NCI-H748 (cell line): Measurements from ENCODE around the gene CFAP251.
A peak's percentile ranks its signal among the peaks of the same experiment; 100 is the strongest.
"Not testable (repeated sequence)": the region's sequence is repeated elsewhere in the genome, so short reads cannot be mapped to it uniquely, and the experiment has no call there.

ENCODE experiments used
- DNase-seq: peaks from one replicate; lab custom pipeline; 2025; ENCODE audit not compliant: unreplicated experiment; lab: John Stamatoyannopoulos, UW

CFAP251 gene

GRCh38 chr12:122023339-122024131 lies 105.1 kb downstream of the CFAP251 start:
- DNase-seq, result peak; percentile 55

- DNase-seq, result no peak
Observed at GRCh38 chr12:122024132-122024785, 105.9 kb downstream of the CFAP251 start.

DNA sequence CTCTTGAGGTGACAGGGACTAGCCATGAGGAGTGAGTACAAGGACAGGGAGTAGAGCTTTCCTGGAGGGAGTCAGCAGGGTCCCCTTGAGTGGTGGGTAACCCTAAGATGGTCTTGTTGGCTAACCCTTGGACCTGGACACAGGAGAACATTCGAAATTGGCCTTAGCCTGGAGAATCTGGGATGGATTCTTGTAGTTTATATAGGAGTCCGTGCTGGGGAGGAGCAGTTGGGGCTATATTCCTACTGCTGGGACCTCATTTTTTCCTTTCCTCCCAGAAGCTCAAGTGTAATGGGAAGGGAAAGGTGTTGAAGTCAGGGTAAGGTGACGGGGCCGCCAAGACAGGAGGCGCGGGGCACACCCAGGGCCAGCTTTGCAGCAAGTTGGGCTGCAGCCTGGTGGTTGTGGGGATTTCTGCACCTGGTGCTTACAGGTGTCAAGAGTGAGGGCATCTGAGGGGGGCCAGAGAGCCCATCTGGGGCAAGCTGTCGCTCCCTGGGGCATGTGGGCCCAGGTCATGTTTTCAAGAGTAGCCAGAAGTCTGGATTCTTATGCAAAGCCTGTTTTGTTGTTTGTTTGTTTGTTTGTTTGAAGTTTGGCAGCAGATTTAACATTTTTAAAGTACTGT lies 108.4 kb downstream of the CFAP251 start:
- DNase-seq, result no peak

GRCh38 chr12:122028165-122028904 lies 109.9 kb downstream of the CFAP251 start:
- no peak for DNase-seq

DNA sequence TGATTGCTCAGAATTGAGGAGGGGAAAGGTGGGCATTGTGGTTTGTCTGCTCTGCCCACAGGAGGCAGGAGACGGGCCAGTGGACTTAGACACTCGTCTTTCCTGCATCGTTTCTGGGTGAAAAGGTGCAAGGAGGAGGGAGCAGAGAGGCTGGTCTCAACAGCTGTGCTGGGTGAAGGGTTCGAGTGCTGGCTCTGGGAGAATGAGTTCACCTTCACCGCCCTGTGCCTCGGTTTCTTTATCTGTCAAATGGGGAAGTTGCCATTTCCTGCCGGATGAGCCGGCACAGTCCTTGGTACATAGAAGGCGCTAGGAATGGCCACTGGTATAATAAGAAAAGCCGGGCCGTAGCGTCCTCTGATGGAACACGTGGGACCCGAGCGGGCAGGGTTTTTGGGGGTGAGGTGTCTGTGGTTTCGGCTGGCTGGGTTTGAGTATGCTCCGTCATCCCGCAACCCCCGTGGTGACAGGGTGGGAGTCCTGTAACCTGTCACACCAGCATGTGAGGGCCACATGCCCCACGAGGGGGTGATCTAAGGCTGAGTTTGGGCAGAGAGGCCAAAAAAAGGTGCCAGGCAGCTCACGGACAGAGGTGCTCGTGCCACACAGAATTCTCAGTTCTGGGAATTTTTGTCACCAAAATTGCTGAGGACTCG lies 110.6 kb downstream of the CFAP251 start:
- no peak for DNase-seq

DNA sequence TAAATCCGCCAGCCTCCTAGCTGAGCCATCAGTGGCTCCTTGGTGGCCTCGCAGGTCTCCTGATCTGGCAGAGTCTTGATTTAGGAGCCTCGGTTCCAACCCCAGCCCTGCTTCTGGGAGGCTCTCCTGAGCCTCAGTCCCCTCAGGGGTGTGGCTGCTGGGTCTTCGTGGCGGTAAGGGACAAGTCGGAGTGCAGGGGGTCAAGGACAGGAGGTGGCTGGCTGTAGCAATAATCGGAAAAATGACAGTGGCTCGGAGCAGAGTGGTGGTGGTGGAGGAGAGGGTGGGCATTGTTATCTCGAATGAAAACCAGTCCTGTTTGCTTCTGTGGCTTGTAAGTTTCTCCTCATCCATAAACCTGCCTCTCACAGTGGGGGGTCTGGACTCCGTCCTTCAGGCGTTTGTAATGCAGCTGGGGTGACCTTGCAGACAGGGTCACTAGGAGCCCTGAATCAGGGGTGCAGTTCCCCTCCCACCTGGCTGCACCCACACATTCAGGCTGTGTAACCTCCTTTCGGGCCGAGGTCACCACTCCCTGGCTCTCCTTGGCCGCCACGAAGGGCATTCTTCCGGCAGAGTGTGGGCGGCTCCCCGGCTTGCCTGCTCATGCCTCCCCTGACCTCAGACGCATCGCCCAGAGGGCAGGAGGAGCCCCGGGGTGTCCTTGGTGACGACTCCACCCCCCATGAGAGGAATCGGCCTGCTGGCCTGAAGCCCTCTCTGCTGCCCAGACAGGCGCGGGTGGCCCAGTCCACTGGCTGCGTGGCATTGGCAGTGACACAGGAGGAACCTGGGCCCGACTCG lies 111.4 kb downstream of the CFAP251 start:
- DNase-seq, result no peak

- DNase-seq, result no peak
Observed at GRCh38 chr12:122030424-122031035, 112.1 kb downstream of the CFAP251 start.

DNA sequence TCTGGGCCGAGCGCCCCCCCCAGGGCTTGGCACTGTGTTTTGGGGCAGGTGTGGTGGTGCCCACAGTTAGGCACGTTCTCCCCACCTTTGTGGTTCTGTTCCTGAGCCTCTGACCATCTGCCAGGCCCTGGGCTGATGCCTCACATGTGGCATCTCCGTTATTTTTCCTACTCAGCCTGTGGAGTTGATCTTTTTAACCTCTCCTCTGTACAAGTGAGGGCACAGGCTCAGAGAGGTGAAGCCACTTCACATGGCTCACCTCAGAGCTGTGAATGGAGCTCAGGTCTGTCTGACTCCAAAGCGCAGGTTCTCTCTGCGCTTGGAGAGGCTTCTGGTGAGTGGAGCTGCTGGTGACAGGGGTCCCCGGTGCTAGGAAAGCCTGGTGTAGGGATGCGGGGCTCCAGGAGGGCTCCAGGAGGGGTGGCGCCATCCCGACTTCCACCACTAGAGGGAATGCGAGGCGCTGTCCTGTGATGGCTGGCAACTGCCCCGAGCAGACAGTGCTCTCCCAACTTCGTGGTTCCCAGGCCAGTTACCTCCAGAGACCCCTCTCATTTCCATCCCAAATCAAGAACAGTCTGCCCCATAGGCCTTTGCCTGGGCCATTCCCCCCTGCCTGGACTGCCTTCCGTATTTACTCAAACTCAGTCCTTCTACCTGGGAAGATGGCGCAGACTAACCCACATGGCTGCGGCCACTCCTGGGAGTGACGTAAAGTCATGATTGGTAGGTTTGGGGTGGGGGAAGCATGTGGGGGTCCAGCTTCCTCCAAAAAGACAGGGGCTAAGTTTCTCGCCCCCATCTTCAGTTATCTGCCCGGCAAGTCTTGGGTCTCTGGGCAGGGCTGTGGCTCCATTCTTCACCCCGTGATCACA lies 113.2 kb downstream of the CFAP251 start:
- no peak for DNase-seq

DNA sequence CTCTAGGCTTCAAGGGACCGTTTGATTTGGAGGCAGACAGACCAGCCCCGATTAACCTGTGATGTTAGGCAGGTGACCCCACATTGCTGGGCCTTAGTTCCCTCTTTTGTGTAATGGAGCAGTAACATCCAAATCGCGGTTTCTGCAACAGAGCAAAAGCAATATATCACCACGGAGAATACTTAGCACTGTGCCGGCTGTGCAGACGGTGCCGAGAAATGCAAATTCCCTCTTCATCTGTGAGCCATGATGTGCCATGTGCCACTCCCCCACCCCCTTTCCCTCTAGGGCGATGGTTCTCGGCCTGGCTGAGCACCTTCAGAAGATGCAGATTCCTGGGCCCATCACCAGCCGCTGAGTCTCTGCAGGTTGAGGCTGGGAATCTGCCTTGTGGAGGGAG lies 114.2 kb downstream of the CFAP251 start:
- DNase-seq, result no peak

DNA sequence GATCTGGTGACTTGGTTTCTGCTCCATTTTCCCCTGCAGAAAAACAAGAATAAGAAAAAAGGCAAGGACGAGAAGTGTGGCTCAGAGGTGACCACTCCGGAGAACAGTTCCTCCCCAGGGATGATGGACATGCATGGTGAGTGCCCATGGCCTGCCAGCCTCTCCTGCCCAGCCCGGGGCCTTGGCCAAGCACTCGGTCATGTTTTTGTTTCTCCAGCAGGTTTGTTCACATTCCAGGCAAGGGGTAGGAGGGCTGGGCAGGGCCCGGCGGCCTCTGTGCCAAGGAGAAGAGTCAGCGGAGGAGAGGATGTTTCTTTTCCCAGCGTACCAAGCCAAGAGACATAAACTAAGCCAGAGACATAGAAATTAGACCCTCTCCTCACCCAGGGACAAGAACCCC lies 116.9 kb downstream of the CFAP251 start:
- no peak for DNase-seq

DNA sequence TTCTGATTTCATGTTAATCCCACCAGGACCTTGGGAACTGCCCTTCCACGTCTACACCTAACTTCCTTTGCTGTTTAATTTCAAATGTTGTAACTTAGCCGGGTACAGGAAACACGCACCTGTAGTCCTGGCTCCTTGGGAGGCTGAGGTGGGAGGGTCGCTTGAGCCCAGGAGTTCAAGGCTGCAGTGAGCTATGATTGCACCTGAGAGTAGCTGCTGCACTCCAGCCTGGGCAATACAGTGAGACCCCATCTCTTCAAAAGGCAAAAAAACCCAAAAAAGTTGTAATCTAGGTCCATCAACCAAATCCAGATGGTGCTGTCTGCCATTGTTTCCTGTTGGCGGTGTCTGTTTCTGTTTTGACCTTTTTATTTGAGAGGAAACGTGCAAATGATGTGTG lies 117.8 kb downstream of the CFAP251 start:
- no peak for DNase-seq

GRCh38 chr12:122040579-122041386 lies 122.4 kb downstream of the CFAP251 start:
- no peak for DNase-seq

GRCh38 chr12:122041458-122041857 lies 123.1 kb downstream of the CFAP251 start:
- not testable (repeated sequence) for DNase-seq

DNA sequence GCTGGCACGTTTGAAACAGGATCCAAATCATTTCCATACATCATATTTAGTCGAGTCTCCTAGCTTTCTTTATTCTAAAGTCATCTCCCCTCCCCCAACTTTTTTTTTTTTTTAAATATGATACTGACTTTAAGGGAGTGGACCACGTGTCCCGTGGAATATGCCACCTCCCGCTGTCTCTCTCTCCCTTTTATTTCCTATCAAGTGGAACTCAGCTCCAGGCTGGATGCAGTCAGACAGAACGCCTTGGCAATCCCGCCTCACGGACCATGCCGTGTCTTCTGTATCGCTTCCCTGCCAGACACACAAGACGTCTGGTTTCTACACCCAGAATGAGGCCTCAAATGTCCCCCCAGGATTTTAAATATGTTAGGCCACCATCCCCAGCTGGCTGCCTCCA lies 124.5 kb downstream of the CFAP251 start:
- DNase-seq, result no peak

DNA sequence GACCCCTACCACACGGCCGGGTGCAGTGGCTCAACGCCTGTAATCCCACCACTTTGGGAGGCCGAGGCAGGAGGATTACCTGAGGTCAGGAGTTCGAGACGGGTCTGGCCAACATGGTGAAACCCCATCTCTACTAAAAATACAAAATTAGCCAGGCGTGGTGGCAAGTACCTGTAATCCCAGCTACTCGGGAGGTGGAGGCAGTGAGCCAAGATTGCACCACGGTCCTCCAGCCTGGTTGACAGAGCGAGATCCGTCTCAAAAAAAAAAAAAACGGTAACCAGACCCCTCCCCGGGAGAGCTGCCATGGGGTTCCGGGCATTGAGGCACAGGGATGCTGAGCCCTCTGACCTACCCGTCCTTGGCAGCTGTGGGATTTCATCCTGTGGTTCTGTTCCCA lies 125.1 kb downstream of the CFAP251 start:
- DNase-seq, result no peak

DNA sequence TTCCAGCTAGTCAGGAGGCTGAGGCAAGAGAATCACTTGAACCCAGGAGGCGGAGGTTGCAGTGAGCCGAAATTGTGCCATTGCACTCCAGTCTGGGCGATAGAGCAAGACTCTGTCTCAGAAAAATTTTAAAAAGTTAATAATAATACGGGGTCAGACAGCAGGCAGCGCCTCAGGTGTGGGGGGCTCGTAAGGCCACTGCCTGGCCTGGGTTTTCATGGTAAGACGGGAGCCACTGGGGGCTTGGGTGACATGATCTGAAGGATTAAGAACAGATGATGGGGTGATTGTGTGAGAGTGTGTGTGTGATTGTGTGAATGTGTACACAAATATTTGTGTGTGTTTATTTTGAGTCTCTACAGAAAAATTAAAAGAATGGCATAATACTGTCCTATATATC lies 126.9 kb downstream of the CFAP251 start:
- no peak for DNase-seq

DNA sequence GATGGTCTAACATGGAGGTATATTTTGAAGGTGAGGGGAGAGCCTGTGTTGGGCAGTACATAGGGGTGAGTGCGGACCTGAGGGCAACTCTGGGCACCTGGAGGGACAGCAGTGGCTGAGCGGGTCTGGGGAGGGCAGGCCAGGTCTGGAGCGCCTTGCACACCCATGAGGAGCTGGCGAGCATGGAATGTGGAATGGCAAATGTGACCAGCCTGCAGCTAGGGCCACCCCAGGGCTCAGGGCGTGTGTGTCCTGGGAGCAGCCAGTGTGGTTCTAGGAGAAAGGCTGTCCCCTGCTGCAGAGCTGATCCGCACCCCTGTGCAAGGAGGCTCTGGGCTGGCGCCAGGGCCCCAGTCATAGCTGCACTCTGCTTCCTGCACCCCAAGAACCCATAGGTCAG lies 127.8 kb downstream of the CFAP251 start:
- no peak for DNase-seq

DNA sequence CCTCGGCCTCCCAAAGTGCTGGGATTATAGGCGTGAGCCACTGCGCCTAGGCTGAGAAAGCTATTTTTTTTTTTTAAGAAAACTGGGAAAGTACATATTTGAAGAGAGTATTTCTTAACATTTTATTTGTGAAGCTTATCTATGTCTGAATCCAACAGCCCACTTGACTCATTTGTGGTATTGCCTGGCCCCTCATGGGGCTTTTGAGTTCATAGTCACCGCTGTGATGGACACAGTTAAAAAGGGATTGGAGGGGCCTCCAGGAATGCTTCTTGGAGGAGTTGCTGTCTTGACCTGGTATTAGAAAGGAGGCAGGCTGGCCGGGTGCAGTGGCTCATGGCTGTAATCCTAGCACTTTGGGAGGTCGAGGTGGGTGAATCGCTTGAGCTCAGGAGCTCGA lies 129.8 kb downstream of the CFAP251 start:
- no peak for DNase-seq
